HEK293 (cell line): Measurements from ENCODE around the gene PROSER2.

Experiments used
- CTCF ChIA-PET: fragments of 350-600 bp; formaldehyde crosslinking; extraction: SDS; loops from one replicate; lab custom pipeline; 2021; ENCODE audit warnings: antibody characterized with exemption; lab: Yijun Ruan, JAX
- POLR2A ChIA-PET: fragments of 300-600 bp; formaldehyde crosslinking; extraction: SDS; loops from one replicate; lab custom pipeline; 2020; ENCODE audit warnings: antibody characterized with exemption, inconsistent platforms; lab: Yijun Ruan, JAX
- H3K27ac ChIP-seq: fragments of 200-500 bp; sonication (Bioruptor generic); 2 replicates; pipeline ENCODE4 v1.5.1; 2014; ENCODE audit warnings: low read depth, low read length, control low read depth, inconsistent platforms; ENCODE audit errors: extremely low read depth
- H3K36me3 ChIP-seq, 2 experiments: fragments of 200-500 bp in 1 of 2; sonication (Bioruptor generic) in 1 of 2; 1 replicate in 1 of 2; 2 replicates in 1 of 2; pipeline ENCODE4 v1.5.1; 2014 to 2017; ENCODE audit warnings: inconsistent platforms in 2 of 2, low read length in 2 of 2; ENCODE audit not compliant: control insufficient read depth in 2 of 2, insufficient read depth in 1 of 2
- H3K4me1 ChIP-seq: fragments of 200-500 bp; sonication (Bioruptor generic); 2 replicates; pipeline ENCODE4 v1.5.1; 2014; ENCODE audit warnings: mild to moderate bottlenecking, low read length, inconsistent platforms; ENCODE audit not compliant: control insufficient read depth, insufficient read depth
- H3K4me3 ChIP-seq: 2 replicates; pipeline ENCODE4 v1.5.1; 2011; ENCODE audit warnings: low read depth, mild to moderate bottlenecking, control low read depth, low read length, moderate library complexity
- H3K9me3 ChIP-seq: fragments of 200-500 bp; sonication (Bioruptor generic); 2 replicates; pipeline ENCODE4 v1.5.1; 2014; ENCODE audit warnings: low read depth, low read length, inconsistent platforms; ENCODE audit not compliant: control insufficient read depth, insufficient read depth
- GLIS1 ChIP-seq: fragments of 450-650 bp; formaldehyde crosslinking; IDR thresholded peaks from 2 replicates; pipeline ENCODE4 v1.5.1; 2016; ENCODE audit warnings: missing biosample characterization, missing genetic modification characterization
- GLIS2 ChIP-seq: fragments of 450-650 bp; formaldehyde crosslinking; IDR thresholded peaks from 2 replicates; pipeline ENCODE4 v1.5.1; 2016; ENCODE audit warnings: missing biosample characterization, missing genetic modification characterization
- KLF10 ChIP-seq: fragments of 450-650 bp; IDR thresholded peaks from 2 replicates; pipeline ENCODE4 v1.5.1; 2018; ENCODE audit warnings: missing biosample characterization, mild to moderate bottlenecking, missing genetic modification characterization
- KLF9 ChIP-seq: fragments of 450-650 bp; formaldehyde crosslinking; IDR thresholded peaks from 2 replicates; pipeline ENCODE4 v1.5.1; 2016; ENCODE audit warnings: missing biosample characterization, missing genetic modification characterization, low read depth
- OSR2 ChIP-seq: fragments of 450-650 bp; formaldehyde crosslinking; IDR thresholded peaks from 2 replicates; pipeline ENCODE4 v1.5.1; 2016; ENCODE audit warnings: missing biosample characterization, missing genetic modification characterization
- SP2 ChIP-seq: fragments of 450-650 bp; formaldehyde crosslinking; IDR thresholded peaks from 2 replicates; pipeline ENCODE4 v1.5.1; 2016; ENCODE audit warnings: missing biosample characterization, missing genetic modification characterization
- SP3 ChIP-seq: fragments of 450-650 bp; formaldehyde crosslinking; IDR thresholded peaks from 2 replicates; pipeline ENCODE4 v1.5.1; 2016; ENCODE audit warnings: missing biosample characterization, missing genetic modification characterization
- YY1 ChIP-seq: fragments of 450-650 bp; formaldehyde crosslinking; IDR thresholded peaks from 2 replicates; pipeline ENCODE4 v1.5.1; 2018; ENCODE audit warnings: missing biosample characterization, missing genetic modification characterization
- ZBTB1 ChIP-seq: fragments of 450-650 bp; formaldehyde crosslinking; IDR thresholded peaks from 2 replicates; pipeline ENCODE4 v1.5.1; 2016; ENCODE audit warnings: missing biosample characterization, missing genetic modification characterization
- ZIC2 ChIP-seq: fragments of 450-650 bp; formaldehyde crosslinking; IDR thresholded peaks from 2 replicates; pipeline ENCODE4 v1.5.1; 2016; ENCODE audit warnings: missing biosample characterization, missing genetic modification characterization
- ZNF174 ChIP-seq: fragments of 450-650 bp; formaldehyde crosslinking; IDR thresholded peaks from 2 replicates; pipeline ENCODE4 v1.5.0; 2017; ENCODE audit warnings: missing biosample characterization, mild to moderate bottlenecking, missing genetic modification characterization
- ZNF184 ChIP-seq: fragments of 450-650 bp; IDR thresholded peaks from 2 replicates; pipeline ENCODE4 v1.5.1; 2018; ENCODE audit warnings: missing biosample characterization, mild to moderate bottlenecking, missing genetic modification characterization
- ZNF623 ChIP-seq: fragments of 450-650 bp; formaldehyde crosslinking; IDR thresholded peaks from 2 replicates; pipeline ENCODE4 v1.5.1; 2016; ENCODE audit warnings: missing biosample characterization, missing genetic modification characterization
- ZNF654 ChIP-seq: fragments of 450-650 bp; formaldehyde crosslinking; IDR thresholded peaks from 2 replicates; pipeline ENCODE4 v1.5.1; 2016; ENCODE audit warnings: low read depth, missing biosample characterization, missing genetic modification characterization
- ZNF792 ChIP-seq: fragments of 450-650 bp; formaldehyde crosslinking; IDR thresholded peaks from 2 replicates; pipeline ENCODE4 v1.5.1; 2016; ENCODE audit warnings: missing biosample characterization, missing genetic modification characterization
- TF ChIP-seq, protein P1 (sequence below): fragments of 450-650 bp; formaldehyde crosslinking; IDR thresholded peaks from 2 replicates; pipeline ENCODE4 v1.5.1; 2016; ENCODE audit warnings: missing biosample characterization, missing genetic modification characterization
- TF ChIP-seq, protein P2 (sequence below): fragments of 450-650 bp; formaldehyde crosslinking; IDR thresholded peaks from 2 replicates; pipeline ENCODE4 v1.5.1; 2016; ENCODE audit warnings: missing biosample characterization, missing genetic modification characterization
- TF ChIP-seq, protein P3 (sequence below): fragments of 450-650 bp; formaldehyde crosslinking; IDR thresholded peaks from 2 replicates; pipeline ENCODE4 v1.5.1; 2016; ENCODE audit warnings: missing biosample characterization, missing genetic modification characterization
- TF ChIP-seq, protein P4 (sequence below): fragments of 450-650 bp; formaldehyde crosslinking; IDR thresholded peaks from 2 replicates; pipeline ENCODE4 v1.5.1; 2016; ENCODE audit warnings: missing biosample characterization, missing genetic modification characterization
- TF ChIP-seq, protein P5 (sequence below): fragments of 450-650 bp; formaldehyde crosslinking; IDR thresholded peaks from 2 replicates; pipeline ENCODE4 v1.5.1; 2017; ENCODE audit warnings: missing biosample characterization, missing genetic modification characterization
- TF ChIP-seq, protein P6 (sequence below): fragments of 450-650 bp; formaldehyde crosslinking; IDR thresholded peaks from 2 replicates; pipeline ENCODE4 v1.5.1; 2016; ENCODE audit warnings: missing biosample characterization, missing genetic modification characterization
- TF ChIP-seq, protein P7 (sequence below): fragments of 450-650 bp; formaldehyde crosslinking; IDR thresholded peaks from 2 replicates; pipeline ENCODE4 v1.5.1; 2017; ENCODE audit warnings: missing biosample characterization, mild to moderate bottlenecking, missing genetic modification characterization, moderate library complexity
- TF ChIP-seq, protein P8 (sequence below): fragments of 450-650 bp; formaldehyde crosslinking; IDR thresholded peaks from 2 replicates; pipeline ENCODE4 v1.5.1; 2016; ENCODE audit warnings: missing biosample characterization, missing genetic modification characterization

Gene PROSER2

DNA sequence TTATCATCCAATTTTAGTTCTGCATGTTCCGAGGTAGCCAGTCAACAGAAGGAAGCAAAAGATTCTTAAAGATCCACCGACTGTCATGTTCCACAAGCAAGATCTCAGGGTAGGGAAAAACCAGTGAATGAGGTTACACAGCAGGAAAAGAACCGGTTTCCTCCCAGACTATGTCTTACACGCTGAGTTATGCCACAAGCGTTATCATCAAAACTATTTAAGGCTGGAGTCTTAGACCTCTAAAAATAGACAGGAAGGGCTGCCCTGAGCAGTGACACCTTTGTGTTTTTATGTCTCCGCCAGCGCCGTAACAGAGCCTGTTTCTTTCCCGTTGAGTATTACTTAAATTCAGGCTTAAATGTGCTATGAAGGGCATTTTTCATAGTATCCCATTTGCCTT lies 48.3 kb downstream of the PROSER2 start (continued):
- TF ChIP-seq, protein P1, sequence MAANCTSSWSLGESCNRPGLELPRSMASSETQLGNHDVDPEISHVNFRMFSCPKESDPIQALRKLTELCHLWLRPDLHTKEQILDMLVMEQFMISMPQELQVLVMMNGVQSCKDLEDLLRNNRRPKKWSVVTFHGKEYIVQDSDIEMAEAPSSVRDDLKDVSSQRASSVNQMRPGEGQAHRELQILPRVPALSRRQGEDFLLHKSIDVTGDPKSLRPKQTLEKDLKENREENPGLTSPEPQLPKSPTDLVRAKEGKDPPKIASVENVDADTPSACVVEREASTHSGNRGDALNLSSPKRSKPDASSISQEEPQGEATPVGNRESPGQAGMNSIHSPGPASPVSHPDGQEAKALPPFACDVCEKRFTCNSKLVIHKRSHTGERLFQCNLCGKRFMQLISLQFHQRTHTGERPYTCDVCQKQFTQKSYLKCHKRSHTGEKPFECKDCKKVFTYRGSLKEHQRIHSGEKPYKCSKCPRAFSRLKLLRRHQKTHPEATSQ (tag by site-specific recombination), result no peak
- TF ChIP-seq ZNF654, result no peak
- TF ChIP-seq, protein P2, sequence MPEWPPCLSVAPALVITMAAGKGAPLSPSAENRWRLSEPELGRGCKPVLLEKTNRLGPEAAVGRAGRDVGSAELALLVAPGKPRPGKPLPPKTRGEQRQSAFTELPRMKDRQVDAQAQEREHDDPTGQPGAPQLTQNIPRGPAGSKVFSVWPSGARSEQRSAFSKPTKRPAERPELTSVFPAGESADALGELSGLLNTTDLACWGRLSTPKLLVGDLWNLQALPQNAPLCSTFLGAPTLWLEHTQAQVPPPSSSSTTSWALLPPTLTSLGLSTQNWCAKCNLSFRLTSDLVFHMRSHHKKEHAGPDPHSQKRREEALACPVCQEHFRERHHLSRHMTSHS, result no peak

DNA sequence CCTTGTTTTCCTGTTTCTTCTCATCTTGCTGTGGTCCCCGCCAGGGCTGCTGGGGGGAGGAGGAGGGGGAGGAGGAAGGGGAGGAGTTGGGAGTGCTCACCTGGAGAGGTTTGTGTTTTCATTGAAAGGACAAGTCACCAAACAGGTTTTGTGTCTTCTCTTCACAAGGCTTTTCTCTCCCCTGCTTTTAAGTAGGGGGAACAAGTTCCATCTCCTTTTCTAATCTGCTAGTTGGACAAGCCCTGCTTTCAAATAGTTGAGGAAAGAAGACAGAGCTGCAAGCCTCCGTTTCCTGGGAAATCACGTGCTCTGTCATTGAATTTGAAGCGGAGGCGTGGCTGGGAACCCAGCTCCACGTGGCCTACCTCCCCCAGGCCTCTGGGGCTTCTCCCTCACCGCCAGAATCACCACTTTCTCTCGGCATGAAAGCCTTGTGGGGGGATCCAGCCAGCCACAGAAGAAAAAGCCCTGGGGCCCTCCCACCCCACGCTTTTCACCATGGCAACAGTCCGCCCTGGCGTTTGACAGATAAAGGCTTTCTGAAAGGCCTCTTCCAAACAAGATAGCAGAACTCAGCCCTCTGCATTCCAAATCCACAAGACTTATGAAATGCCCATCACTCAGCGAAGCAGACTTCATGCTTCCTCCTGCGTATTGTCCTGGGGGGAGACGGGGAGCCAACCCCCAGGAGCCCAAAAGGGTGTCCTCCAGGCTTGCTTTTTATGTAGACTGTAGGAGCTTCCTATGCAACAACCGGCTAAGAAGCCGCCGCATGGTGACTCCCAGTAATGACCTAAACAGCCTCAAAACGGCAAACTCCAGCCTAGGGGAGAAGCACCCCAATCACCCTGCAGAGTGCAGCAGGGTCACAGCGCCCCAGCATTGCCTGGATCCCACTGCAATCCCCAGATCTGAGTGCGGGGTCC lies 51.7 kb downstream of the PROSER2 start:
- ChIA-PET POLR2A (interaction anchor here (1.1 kb wide), 1 partner anchor 23 kb away, joined by 3 read pairs; no protein-coding TSS in a partner anchor), CTCF (no interaction called here)
- H3K9me3 ChIP-seq, result no peaks in the 10 kb centered on the region
- H3K36me3 ChIP-seq, result no peaks in the 10 kb centered on the region; a peak in 1 of 3 replicates
- no peak overlapping the region for H3K4me3 ChIP-seq
- H3K4me1 ChIP-seq, result no peaks in the 10 kb centered on the region; the same call in 1 of the 2 replicates
- no peak overlapping the region for H3K27ac ChIP-seq
- TF ChIP-seq, protein P3, sequence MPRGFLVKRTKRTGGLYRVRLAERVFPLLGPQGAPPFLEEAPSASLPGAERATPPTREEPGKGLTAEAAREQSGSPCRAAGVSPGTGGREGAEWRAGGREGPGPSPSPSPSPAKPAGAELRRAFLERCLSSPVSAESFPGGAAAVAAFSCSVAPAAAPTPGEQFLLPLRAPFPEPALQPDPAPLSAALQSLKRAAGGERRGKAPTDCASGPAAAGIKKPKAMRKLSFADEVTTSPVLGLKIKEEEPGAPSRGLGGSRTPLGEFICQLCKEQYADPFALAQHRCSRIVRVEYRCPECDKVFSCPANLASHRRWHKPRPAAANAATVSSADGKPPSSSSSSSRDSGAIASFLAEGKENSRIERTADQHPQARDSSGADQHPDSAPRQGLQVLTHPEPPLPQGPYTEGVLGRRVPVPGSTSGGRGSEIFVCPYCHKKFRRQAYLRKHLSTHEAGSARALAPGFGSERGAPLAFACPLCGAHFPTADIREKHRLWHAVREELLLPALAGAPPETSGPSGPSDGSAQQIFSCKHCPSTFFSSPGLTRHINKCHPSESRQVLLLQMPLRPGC (tag by site-specific recombination), result no peak
- TF ChIP-seq, protein P4, sequence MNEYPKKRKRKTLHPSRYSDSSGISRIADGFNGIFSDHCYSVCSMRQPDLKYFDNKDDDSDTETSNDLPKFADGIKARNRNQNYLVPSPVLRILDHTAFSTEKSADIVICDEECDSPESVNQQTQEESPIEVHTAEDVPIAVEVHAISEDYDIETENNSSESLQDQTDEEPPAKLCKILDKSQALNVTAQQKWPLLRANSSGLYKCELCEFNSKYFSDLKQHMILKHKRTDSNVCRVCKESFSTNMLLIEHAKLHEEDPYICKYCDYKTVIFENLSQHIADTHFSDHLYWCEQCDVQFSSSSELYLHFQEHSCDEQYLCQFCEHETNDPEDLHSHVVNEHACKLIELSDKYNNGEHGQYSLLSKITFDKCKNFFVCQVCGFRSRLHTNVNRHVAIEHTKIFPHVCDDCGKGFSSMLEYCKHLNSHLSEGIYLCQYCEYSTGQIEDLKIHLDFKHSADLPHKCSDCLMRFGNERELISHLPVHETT (tag by site-specific recombination), result no peak
- TF ChIP-seq KLF9 (peak; percentile 14; the same call in 1 of the 2 replicates), SP2 (tag by site-specific recombination) (0 out of 2 replicates have a peak, but pooled peaks have one; percentile 17), GLIS2 (0 out of 2 replicates have a peak, but pooled peaks have one; percentile 29), OSR2 (tag by site-specific recombination) (no peak), ZNF174 (tag by site-specific recombination) (no peak), ZNF792 (tag by site-specific recombination) (no peak), GLIS1 (tag by site-specific recombination) (peak; percentile 69), YY1 (tag by site-specific recombination) (no peak), ZIC2 (tag by site-specific recombination) (no peak), KLF10 (tag by site-specific recombination) (peak; percentile 56; the same call in 1 of the 2 replicates), ZNF623 (tag by site-specific recombination) (no peak), ZNF184 (tag by site-specific recombination) (no peak), ZBTB1 (tag by site-specific recombination) (no peak), SP3 (peak; percentile 24; the same call in 1 of the 2 replicates)
- TF ChIP-seq, protein P5, sequence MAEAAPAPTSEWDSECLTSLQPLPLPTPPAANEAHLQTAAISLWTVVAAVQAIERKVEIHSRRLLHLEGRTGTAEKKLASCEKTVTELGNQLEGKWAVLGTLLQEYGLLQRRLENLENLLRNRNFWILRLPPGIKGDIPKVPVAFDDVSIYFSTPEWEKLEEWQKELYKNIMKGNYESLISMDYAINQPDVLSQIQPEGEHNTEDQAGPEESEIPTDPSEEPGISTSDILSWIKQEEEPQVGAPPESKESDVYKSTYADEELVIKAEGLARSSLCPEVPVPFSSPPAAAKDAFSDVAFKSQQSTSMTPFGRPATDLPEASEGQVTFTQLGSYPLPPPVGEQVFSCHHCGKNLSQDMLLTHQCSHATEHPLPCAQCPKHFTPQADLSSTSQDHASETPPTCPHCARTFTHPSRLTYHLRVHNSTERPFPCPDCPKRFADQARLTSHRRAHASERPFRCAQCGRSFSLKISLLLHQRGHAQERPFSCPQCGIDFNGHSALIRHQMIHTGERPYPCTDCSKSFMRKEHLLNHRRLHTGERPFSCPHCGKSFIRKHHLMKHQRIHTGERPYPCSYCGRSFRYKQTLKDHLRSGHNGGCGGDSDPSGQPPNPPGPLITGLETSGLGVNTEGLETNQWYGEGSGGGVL (tag by site-specific recombination), result peak; percentile 83
- TF ChIP-seq, protein P6, sequence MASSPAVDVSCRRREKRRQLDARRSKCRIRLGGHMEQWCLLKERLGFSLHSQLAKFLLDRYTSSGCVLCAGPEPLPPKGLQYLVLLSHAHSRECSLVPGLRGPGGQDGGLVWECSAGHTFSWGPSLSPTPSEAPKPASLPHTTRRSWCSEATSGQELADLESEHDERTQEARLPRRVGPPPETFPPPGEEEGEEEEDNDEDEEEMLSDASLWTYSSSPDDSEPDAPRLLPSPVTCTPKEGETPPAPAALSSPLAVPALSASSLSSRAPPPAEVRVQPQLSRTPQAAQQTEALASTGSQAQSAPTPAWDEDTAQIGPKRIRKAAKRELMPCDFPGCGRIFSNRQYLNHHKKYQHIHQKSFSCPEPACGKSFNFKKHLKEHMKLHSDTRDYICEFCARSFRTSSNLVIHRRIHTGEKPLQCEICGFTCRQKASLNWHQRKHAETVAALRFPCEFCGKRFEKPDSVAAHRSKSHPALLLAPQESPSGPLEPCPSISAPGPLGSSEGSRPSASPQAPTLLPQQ (tag by site-specific recombination), result 0 out of 2 replicates have a peak, but pooled peaks have one; percentile 22
- TF ChIP-seq, protein P7, sequence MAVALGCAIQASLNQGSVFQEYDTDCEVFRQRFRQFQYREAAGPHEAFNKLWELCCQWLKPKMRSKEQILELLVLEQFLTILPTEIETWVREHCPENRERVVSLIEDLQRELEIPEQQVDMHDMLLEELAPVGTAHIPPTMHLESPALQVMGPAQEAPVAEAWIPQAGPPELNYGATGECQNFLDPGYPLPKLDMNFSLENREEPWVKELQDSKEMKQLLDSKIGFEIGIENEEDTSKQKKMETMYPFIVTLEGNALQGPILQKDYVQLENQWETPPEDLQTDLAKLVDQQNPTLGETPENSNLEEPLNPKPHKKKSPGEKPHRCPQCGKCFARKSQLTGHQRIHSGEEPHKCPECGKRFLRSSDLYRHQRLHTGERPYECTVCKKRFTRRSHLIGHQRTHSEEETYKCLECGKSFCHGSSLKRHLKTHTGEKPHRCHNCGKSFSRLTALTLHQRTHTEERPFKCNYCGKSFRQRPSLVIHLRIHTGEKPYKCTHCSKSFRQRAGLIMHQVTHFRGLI (tag by site-specific recombination), result no peak
- TF ChIP-seq, protein P8, sequence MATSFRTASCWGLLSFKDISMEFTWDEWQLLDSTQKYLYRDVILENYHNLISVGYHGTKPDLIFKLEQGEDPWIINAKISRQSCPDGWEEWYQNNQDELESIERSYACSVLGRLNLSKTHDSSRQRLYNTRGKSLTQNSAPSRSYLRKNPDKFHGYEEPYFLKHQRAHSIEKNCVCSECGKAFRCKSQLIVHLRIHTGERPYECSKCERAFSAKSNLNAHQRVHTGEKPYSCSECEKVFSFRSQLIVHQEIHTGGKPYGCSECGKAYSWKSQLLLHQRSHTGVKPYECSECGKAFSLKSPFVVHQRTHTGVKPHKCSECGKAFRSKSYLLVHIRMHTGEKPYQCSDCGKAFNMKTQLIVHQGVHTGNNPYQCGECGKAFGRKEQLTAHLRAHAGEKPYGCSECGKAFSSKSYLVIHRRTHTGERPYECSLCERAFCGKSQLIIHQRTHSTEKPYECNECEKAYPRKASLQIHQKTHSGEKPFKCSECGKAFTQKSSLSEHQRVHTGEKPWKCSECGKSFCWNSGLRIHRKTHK (tag by site-specific recombination), result no peak
